ENCODE measurements around the gene CPLX1. TPM values are rescaled to one million over a fixed set of nuclear protein-coding genes. Genes with fewer than 3 reads are reported as not detected.

Gene CPLX1
- under 1 TPM in 2 of 4 donors, not detected in 2; 0.38 to 0.44 TPM for total RNA-seq

DNA sequence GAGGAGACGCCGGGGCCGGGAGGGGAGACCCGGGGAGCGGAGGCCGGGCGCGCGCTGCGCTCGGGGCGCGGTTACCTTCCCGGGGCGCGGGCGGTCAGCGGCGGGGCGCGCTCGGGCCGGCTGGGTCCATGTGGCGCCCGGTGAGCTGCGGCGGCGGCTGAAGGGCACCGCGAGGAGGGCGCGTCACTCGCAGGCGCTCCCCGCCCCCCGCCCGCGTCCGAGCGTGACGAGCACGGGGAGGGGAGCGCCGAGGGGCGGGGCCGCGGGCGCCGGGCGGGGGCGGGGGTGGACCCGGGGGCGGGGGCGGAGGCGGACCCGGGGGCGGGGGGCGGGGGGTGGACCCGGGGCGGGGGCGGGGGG, at the start of gene CPLX1:
Gene CPLX1, minus strand, starts transcription at position 159 of the 360 bp plus-strand sequence. CDS start 1,607 bp downstream, outside the sequence.
- Histone ChIP-seq H3K36me3 (no peaks in the 10 kb centered on the region), H3K4me1 (peaks cover 22% of the 10 kb centered on the region), H3K27me3 (peaks cover 97% of the 10 kb centered on the region), H3K27ac (no peak within 1 kb of the TSS), H3K4me3 (peak within 1 kb of the TSS; percentile 51), H3K9me3 (no peaks in the 10 kb centered on the region)
- DNase-seq (ENCODE audit: low spot score in 2 of 2) = no peak
- no peak for TF ChIP-seq POLR2AphosphoS5 (IDR thresholded peaks at IDR 0.05)
- no peak for TF ChIP-seq CTCF (IDR thresholded peaks at IDR 0.05)
- TF ChIP-seq EP300 (IDR thresholded peaks at IDR 0.05) = no peak
- TF ChIP-seq POLR2A (IDR thresholded peaks at IDR 0.05) = no peak
- no CpG with 5 or more reads among the region's 61 CpGs for WGBS

DNA sequence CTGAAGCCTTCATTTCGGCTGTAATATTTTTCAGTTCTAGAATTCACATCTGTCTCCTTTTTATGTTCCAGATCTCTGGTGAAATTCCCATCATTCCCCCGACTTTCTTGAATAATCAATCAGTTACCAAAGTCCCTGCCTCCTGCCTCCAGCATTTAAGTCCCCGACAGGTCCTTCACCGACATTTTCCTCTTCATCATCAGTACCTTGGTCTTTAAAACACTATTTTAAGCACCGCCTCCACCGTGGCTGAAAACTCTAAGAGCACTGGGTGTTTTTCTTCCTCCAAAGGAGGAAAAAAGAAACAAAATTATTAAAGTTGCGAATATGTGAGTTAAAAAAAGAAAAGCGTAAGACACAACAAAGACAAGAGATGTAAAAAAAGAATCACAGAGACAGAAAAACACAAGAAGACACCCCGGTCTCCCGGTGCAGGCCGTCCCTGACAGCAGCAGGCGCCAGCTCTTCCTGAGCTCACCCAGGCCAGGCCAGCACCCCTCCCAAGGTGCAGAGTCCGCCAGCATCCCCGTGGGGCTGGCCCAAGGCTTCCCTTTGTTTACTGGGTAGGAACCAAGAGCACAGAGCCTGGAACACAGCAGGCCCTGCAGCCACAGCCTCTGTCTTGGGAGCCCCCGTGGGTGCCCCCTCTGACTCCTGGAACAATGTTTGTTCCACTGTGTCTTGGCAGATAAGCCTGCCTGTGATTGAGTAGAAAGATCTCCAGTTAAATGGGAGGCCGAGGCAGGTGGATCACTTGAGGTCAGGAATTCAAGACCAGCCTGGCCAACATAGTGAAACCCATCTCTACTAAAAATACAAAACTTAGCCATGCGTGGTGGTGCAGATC, 49.3 kb upstream of the CPLX1 start:
- whole genome bisulfite sequencing = 87% methylated on average over 16 of the region's 17 CpGs
- Histone ChIP-seq H3K9me3 (no peaks in the 10 kb centered on the region), H3K27ac (no peak overlapping the region), H3K36me3 (peaks cover 97% of the 10 kb centered on the region), H3K27me3 (no peaks in the 10 kb centered on the region), H3K4me1 (no peaks in the 10 kb centered on the region), H3K4me3 (no peak overlapping the region)
- TF ChIP-seq POLR2A (IDR thresholded peaks at IDR 0.05) = no peak
- TF ChIP-seq CTCF (IDR thresholded peaks at IDR 0.05) = no peak
- TF ChIP-seq POLR2AphosphoS5 (IDR thresholded peaks at IDR 0.05) = no peak
- TF ChIP-seq EP300 (IDR thresholded peaks at IDR 0.05) = no peak
- no peak for DNase-seq (ENCODE audit: low spot score in 2 of 2)

DNA sequence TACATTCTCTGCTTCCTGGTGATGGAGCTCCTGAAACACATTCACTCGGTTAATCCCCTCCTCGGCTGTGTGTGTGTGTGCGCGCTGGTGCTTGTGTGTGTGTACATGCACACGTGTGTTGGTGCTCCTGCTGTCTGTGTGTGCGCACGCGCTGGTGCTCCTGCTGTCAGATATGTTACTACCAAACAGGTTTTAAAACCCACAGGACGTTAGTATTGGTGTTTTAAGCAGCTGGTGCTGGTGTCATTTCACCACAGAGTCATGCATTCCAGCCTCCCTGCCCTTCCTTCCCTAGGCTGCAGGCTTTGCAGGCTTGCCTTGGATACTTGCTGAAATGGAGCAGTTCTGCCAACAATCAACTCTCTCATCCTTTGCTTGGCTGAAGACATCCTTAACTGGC, 48.1 kb upstream of the CPLX1 start:
- Histone ChIP-seq H3K9me3 (no peaks in the 10 kb centered on the region), H3K27me3 (no peaks in the 10 kb centered on the region), H3K4me3 (no peak overlapping the region), H3K4me1 (no peaks in the 10 kb centered on the region), H3K36me3 (peaks cover 92% of the 10 kb centered on the region), H3K27ac (no peak overlapping the region)
- DNase-seq (ENCODE audit: low spot score in 2 of 2) = no peak
- 83% methylated on average over 9 of the region's 9 CpGs for WGBS
- TF ChIP-seq EP300 (IDR thresholded peaks at IDR 0.05) (no peak), POLR2AphosphoS5 (IDR thresholded peaks at IDR 0.05) (no peak), CTCF (IDR thresholded peaks at IDR 0.05) (no peak), POLR2A (IDR thresholded peaks at IDR 0.05) (no peak)

GRCh38 chr4:872241-872981, 46.5 kb upstream of the CPLX1 start:
- no peaks in the 10 kb centered on the region for H3K27me3 ChIP-seq
- no peaks in the 10 kb centered on the region for H3K9me3 ChIP-seq
- TF ChIP-seq CTCF (IDR thresholded peaks at IDR 0.05) (no peak), POLR2AphosphoS5 (IDR thresholded peaks at IDR 0.05) (no peak), EP300 (IDR thresholded peaks at IDR 0.05) (no peak), POLR2A (IDR thresholded peaks at IDR 0.05) (no peak)
- 89% methylated on average over 21 of the region's 43 CpGs for WGBS
- no peak overlapping the region for H3K27ac ChIP-seq
- peaks cover 92% of the 10 kb centered on the region for H3K36me3 ChIP-seq
- H3K4me3 ChIP-seq = no peak overlapping the region
- no peak for DNase-seq (ENCODE audit: low spot score in 2 of 2)
- H3K4me1 ChIP-seq = no peaks in the 10 kb centered on the region

DNA sequence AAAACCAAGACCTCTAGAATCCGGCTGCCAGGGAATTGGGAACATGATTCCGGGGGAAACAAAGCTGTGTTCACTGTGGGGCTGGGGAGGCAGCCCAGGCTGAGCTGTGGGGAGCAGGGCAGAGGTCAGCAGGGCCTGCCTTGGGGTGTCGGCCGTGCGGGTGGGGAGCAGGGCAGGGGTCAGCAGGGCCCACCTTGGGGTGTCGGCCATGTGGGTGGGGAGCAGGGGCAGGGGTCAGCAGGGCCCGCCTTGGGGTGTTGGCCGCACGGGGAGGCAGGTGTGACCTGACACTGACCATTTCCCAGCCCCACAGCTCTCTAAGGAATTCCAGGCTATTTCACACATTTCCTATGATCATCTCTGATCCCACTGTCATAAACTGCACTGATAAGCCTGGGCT, 45.6 kb upstream of the CPLX1 start:
- peaks cover 92% of the 10 kb centered on the region for H3K36me3 ChIP-seq
- H3K4me3 ChIP-seq = no peak overlapping the region
- 85% methylated on average over 5 of the region's 9 CpGs for WGBS

More for the DNA sequence above, 45.6 kb upstream of the CPLX1 start:
- Histone ChIP-seq H3K27me3 (no peaks in the 10 kb centered on the region), H3K9me3 (no peaks in the 10 kb centered on the region), H3K4me1 (no peaks in the 10 kb centered on the region), H3K27ac (no peak overlapping the region)
- TF ChIP-seq POLR2A (IDR thresholded peaks at IDR 0.05) (no peak), EP300 (IDR thresholded peaks at IDR 0.05) (no peak), POLR2AphosphoS5 (IDR thresholded peaks at IDR 0.05) (no peak), CTCF (IDR thresholded peaks at IDR 0.05) (no peak)
- no peak for DNase-seq (ENCODE audit: low spot score in 2 of 2)
